GM23338 (cell line): Measurements from ENCODE around the gene RAB13.

ENCODE experiments used
- CREB1 ChIP-seq: fragments of 250-450 bp; sonication (Bioruptor Pico); IDR thresholded peaks from 2 replicates; pipeline ENCODE4 v1.5.0; 2020; ENCODE audit warnings: low read depth, mild to moderate bottlenecking, moderate library complexity
- CTCF ChIP-seq, 2 experiments: fragments of 200-600 bp in 1 of 2; sonication (generic) in 1 of 2; conservative IDR thresholded peaks; 2 replicates each; pipeline versions ENCODE4 v1.5.1 to v1.6.1; 2016 to 2017; ENCODE audit warnings: antibody characterized with exemption in 2 of 2, low read depth in 2 of 2, mild to moderate bottlenecking in 2 of 2, moderate library complexity in 1 of 2
- ETS1 ChIP-seq: IDR thresholded peaks from 2 replicates; pipeline ENCODE4 v1.6.1; 2016; ENCODE audit warnings: antibody characterized with exemption
- EZH2 ChIP-seq: fragments of 200-600 bp; sonication (generic); IDR thresholded peaks from one replicate; pipeline ENCODE4 v1.8.0; 2017; ENCODE audit warnings: antibody characterized with exemption, mild to moderate bottlenecking, low read depth; ENCODE audit not compliant: unreplicated experiment
- EZH2phosphoT487 ChIP-seq: fragments of 200-600 bp; sonication (generic); IDR thresholded peaks from one replicate; pipeline ENCODE4 v1.8.1; 2018; ENCODE audit warnings: antibody characterized with exemption; ENCODE audit not compliant: unreplicated experiment
- JUNB ChIP-seq: IDR thresholded peaks from one replicate; pipeline ENCODE4 v1.6.1; 2016; ENCODE audit warnings: antibody characterized with exemption; ENCODE audit not compliant: unreplicated experiment
- NANOG ChIP-seq: IDR thresholded peaks from 2 replicates; pipeline ENCODE4 v1.6.1; 2016; ENCODE audit warnings: antibody characterized with exemption, borderline replicate concordance
- POLR2AphosphoS5 ChIP-seq: IDR thresholded peaks from 2 replicates; pipeline ENCODE4 v1.6.1; 2016; ENCODE audit warnings: antibody characterized with exemption, low read depth
- REST ChIP-seq: IDR thresholded peaks from one replicate; pipeline ENCODE4 v1.6.1; 2018; ENCODE audit warnings: antibody characterized with exemption; ENCODE audit not compliant: unreplicated experiment
- STAT1 ChIP-seq: IDR thresholded peaks from one replicate; pipeline ENCODE4 v1.6.1; 2016; ENCODE audit warnings: antibody characterized with exemption; ENCODE audit not compliant: unreplicated experiment
- ZNF114 ChIP-seq: fragments of 250-450 bp; sonication (Bioruptor Pico); IDR thresholded peaks from 2 replicates; pipeline ENCODE4 v1.5.0; 2020; ENCODE audit warnings: mild to moderate bottlenecking, moderate library complexity
- ZNF331 ChIP-seq: fragments of 250-450 bp; sonication (Bioruptor Pico); IDR thresholded peaks from 2 replicates; pipeline ENCODE4 v1.5.0; 2020; ENCODE audit warnings: low read depth, mild to moderate bottlenecking, moderate library complexity

GRCh38 chr1:153985341-153985912, 712 bp downstream of the RAB13 start:
- TF ChIP-seq CTCF (conservative IDR thresholded peaks at IDR 0.05; ENCODE audit: low read depth in 2 of 2) (no peak), POLR2AphosphoS5 (peak; percentile 53), REST (no peak), EZH2 (no peak), CREB1 (CRISPR knock-in tag) (no peak), EZH2phosphoT487 (no peak), ZNF331 (CRISPR knock-in tag) (no peak), NANOG (no peak), JUNB (no peak), ETS1 (no peak), ZNF114 (CRISPR knock-in tag) (no peak), STAT1 (no peak)
